Sigmoid colon (tissue), 7 donors: ENCODE measurements around the gene UST. TPM values are rescaled to one million over a fixed set of nuclear protein-coding genes. Genes with fewer than 3 reads are reported as not detected.
A peak's percentile ranks its signal among the peaks of the same experiment; 100 is the strongest.
"Not testable (repeated sequence)": the region's sequence is repeated elsewhere in the genome, so short reads cannot be mapped to it uniquely, and the experiment has no call there.

Experiments used
- DNase-seq: peaks from one replicate; pipeline ENCODE4 v3.0.0-alpha.2; 2019
- H3K27ac ChIP-seq, 4 donors: fragments of 200-600 bp; sonication (generic); one replicate each; pipeline ENCODE4 v1.5.1; 2016 to 2019; ENCODE audit warnings: mild to moderate bottlenecking in 1 of 4
- H3K27me3 ChIP-seq, 3 donors: fragments of 200-600 bp; sonication (generic); one replicate each; pipeline ENCODE4 v1.5.1; 2019; ENCODE audit warnings: mild to moderate bottlenecking in 1 of 3
- H3K36me3 ChIP-seq, 4 donors: fragments of 200-600 bp; sonication (generic); one replicate each; pipeline ENCODE4 v1.5.1; 2016 to 2019
- H3K4me1 ChIP-seq, 4 donors: fragments of 200-600 bp; sonication (generic); one replicate each; pipeline ENCODE4 v1.5.1; 2017 to 2019
- H3K4me3 ChIP-seq, 4 donors: fragments of 200-600 bp; sonication (generic); one replicate each; pipeline ENCODE4 v1.5.1; 2017 to 2019; ENCODE audit warnings: mild to moderate bottlenecking in 2 of 4, moderate library complexity in 1 of 4
- H3K9me3 ChIP-seq, 4 donors: fragments of 200-600 bp in 3 of 4; sonication (generic) in 3 of 4; one replicate each; pipeline versions ENCODE4 v1.5.1 to v1.6.1; 2013 to 2019
- CTCF ChIP-seq, 4 experiments: fragments of 450-650 bp in 3 of 4; fragments of 200-600 bp in 1 of 4; IDR thresholded peaks; one replicate each; pipeline ENCODE4 v1.5.1; 2016 to 2019; ENCODE audit warnings: antibody characterized with exemption in 4 of 4, mild to moderate bottlenecking in 3 of 4, moderate library complexity in 2 of 4
- EP300 ChIP-seq, 4 donors: sonication (generic); formaldehyde crosslinking; IDR thresholded peaks; one replicate each; pipeline ENCODE4 v1.6.1; 2017; ENCODE audit warnings: antibody characterized with exemption in 4 of 4
- POLR2A ChIP-seq, 2 donors: fragments of 450-650 bp; IDR thresholded peaks; one replicate each; pipeline ENCODE4 v1.6.1; 2016; ENCODE audit warnings: antibody characterized with exemption in 2 of 2, mild to moderate bottlenecking in 2 of 2, moderate library complexity in 2 of 2
- POLR2AphosphoS5 ChIP-seq, 4 donors: sonication (generic); formaldehyde crosslinking; IDR thresholded peaks; one replicate each; pipeline ENCODE4 v1.6.1; 2017; ENCODE audit warnings: antibody characterized with exemption in 4 of 4
- WGBS, 2 donors: extraction: QIAGEN DNeasy Blood & Tissue Kit; methylation state at CpG; one replicate each; pipeline ENCODE4 v1.1.7; 2013; 5-methylcytosine and 5-hydroxymethylcytosine counted together
- intact Hi-C: fragments of 100-400 bp; cut with DNase I; formaldehyde crosslinking; loops from one replicate; pipeline ENCODE4 v1.15.1; 2023
- polyA plus RNA-seq, 3 donors: library from polyadenylated mRNA; stranded (reverse); fragments of 200-250 nt; gene quantifications; one replicate each; pipeline ENCODE4 v1.2.3, GENCODE V29; 2013
- total RNA-seq, 4 donors: library from RNA; depleted of rRNA; stranded (reverse); fragments of >200 nt; gene quantifications; one replicate each; pipeline ENCODE4 v1.1.0, GENCODE V29; 2016
- donor health status: healthy with polysubstance abuse.
- donor health status: Bipolar disorder and iron deficiency.
- donor health status: healthy.

UST gene
- total and polyA plus RNA-seq, 7 donors, result 0.46 to 35.2 (median 21.8) TPM

DNA sequence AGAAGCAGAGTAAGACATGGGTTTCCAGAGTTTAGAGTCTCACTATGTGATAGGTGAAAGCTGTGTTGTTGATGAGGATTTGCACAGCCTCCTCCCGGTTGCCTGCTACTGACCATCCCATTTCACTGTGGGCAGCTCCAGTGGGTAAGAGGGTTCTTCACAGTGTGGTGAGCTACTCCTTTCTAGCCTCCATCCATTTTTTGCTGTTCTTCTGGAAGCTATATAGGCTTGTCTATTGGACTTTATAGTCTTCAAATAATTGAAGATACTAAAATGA, 13.4 kb downstream of the UST start:
- DNase-seq, result no peak
- no peak for TF ChIP-seq POLR2A (IDR thresholded peaks at IDR 0.05)
- TF ChIP-seq CTCF (IDR thresholded peaks at IDR 0.05), result no peak
- TF ChIP-seq POLR2AphosphoS5 (IDR thresholded peaks at IDR 0.05), result no peak
- TF ChIP-seq EP300 (IDR thresholded peaks at IDR 0.05), result no peak
- WGBS, 2 donors, result 73 to 83% methylated on average over 1 of the region's 1 CpG
- Histone ChIP-seq H3K27ac (peak overlapping the region; percentile 75 to 81 (median 78)), H3K4me3 (no peak overlapping the region), H3K27me3 (no peaks in the 10 kb centered on the region), H3K4me1 (peaks cover 0 to 47% (median 28%) of the 10 kb centered on the region in 4 donors), H3K9me3 (no peaks in the 10 kb centered on the region), H3K36me3 (no peaks in the 10 kb centered on the region)
- intact Hi-C loops, result loop anchor here (5.0 kb wide), 1 partner anchor 187 kb away; no protein-coding TSS in a partner anchor

DNA sequence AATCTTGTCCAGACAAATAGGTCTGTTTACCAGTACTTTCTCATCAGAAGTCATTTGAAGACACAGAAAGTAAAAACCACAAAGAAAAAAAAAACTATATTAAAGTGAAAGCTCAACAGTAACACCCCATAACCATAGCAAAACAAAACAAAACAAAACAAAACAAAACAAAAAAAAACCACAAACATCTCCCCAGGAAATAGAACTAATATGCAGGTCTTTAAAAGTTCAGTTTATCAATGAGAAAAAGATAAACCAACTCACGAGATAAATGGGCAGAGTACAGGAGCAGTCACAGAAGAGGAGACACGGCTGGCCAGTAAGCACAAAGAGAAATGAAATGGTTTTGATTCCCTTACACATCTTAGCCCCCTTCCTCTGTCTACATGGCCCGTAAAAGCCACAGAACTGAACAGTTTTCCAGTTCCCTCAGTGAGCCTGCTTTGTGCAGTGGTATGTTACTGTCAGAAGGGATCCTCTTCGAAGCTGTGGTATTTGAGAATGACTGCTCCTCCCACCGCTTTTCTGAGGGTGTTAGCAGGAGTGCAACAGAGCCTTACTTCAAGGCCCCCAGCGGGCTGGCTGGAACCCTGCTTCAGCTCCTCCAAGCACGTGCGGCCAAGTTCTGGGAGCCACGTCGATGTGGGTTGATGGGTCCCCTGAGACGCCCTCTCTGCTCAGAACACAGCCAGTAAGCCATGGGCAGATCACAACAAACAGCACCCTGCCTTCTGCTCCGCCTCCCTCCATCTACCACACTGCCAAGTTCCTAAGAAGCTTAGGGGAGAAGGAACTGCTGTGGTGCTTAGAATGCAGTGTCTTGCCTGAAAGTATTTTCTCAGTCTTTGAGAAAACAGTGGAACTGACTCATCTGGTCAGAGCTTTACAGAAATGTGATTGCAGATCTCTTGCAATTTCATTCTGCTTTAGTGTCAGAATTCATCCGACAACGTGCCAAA, 14.0 kb downstream of the UST start:
- 21 to 62% methylated on average over 14 of the region's 14 CpGs for WGBS, 2 donors
- intact Hi-C loops, result loop anchor here (5.0 kb wide), 1 partner anchor 186 kb away; no protein-coding TSS in a partner anchor
- peaks cover 0 to 47% (median 28%) of the 10 kb centered on the region in 4 donors for H3K4me1 ChIP-seq
- peak overlapping the region; percentile 75 to 81 (median 78) for H3K27ac ChIP-seq
- no peaks in the 10 kb centered on the region for H3K27me3 ChIP-seq
- TF ChIP-seq POLR2AphosphoS5 (IDR thresholded peaks at IDR 0.05) (peak in 2 of 4 donors; percentile 28 to 40), POLR2A (IDR thresholded peaks at IDR 0.05) (no peak)
- H3K36me3 ChIP-seq, result no peaks in the 10 kb centered on the region
- peak; percentile 93 for DNase-seq
- H3K4me3 ChIP-seq, result peak overlapping the region in 3 of 4 donors; percentile 25 to 39 (median 30)
- H3K9me3 ChIP-seq, result no peaks in the 10 kb centered on the region

DNA sequence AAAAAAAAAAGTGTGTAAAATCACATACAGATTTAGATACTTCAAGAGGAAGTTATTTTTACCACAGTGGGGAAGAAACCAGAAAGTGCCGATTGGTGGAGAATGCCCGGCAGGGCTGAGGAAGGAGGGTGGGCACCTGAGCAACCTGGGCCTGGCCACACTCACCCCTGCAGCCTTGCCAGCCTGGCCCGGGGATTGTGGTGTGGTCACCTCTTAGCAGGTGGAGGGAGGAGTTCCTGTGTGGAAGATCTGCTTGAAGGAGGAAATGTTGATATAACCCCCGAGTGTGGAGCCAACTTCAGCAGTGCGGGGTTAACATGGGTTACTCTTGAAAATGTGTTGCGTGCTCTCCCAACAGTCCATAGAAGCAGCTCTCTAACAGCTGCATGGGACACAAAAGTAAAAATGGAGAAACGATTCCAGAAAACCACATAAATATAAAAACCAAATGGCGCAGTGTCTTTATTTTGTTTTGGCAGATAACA, 14.7 kb downstream of the UST start:
- H3K27ac ChIP-seq, result peak overlapping the region; percentile 75 to 81 (median 78)
- intact Hi-C loops, result loop anchor here (5.0 kb wide), 1 partner anchor 186 kb away; no protein-coding TSS in a partner anchor
- H3K4me3 ChIP-seq, result peak overlapping the region in 3 of 4 donors; percentile 25 to 39 (median 30)
- H3K27me3 ChIP-seq, result no peaks in the 10 kb centered on the region
- no peaks in the 10 kb centered on the region for H3K9me3 ChIP-seq
- no peak for TF ChIP-seq POLR2A (IDR thresholded peaks at IDR 0.05)
- no peak for TF ChIP-seq CTCF (IDR thresholded peaks at IDR 0.05)
- TF ChIP-seq POLR2AphosphoS5 (IDR thresholded peaks at IDR 0.05), result no peak
- TF ChIP-seq EP300 (IDR thresholded peaks at IDR 0.05), result no peak
- no peaks in the 10 kb centered on the region for H3K36me3 ChIP-seq
- 19 to 52% methylated on average over 8 of the region's 8 CpGs for WGBS, 2 donors
- peaks cover 0 to 47% (median 30%) of the 10 kb centered on the region in 4 donors for H3K4me1 ChIP-seq
- no peak for DNase-seq

- WGBS, 2 donors, result 76 to 80% methylated on average over 1 of the region's 1 CpG
- peaks cover 0 to 47% (median 30%) of the 10 kb centered on the region in 4 donors for H3K4me1 ChIP-seq
- TF ChIP-seq POLR2A (IDR thresholded peaks at IDR 0.05) (no peak), EP300 (IDR thresholded peaks at IDR 0.05) (no peak), POLR2AphosphoS5 (IDR thresholded peaks at IDR 0.05) (no peak), CTCF (IDR thresholded peaks at IDR 0.05) (no peak)
Measured at GRCh38 chr6:148762231-148762630, 15.4 kb downstream of the UST start.

GRCh38 chr6:148764259-148765020, 17.6 kb downstream of the UST start:
- not testable (repeated sequence) for H3K4me3 ChIP-seq, H3K27ac ChIP-seq, H3K36me3 ChIP-seq, H3K9me3 ChIP-seq, H3K27me3 ChIP-seq, DNase-seq
- H3K4me1 ChIP-seq, result peaks cover 0 to 42% (median 26%) of the 10 kb centered on the region in 4 donors
- intact Hi-C loops, result loop anchor here (5.0 kb wide), 1 partner anchor 183 kb away; no protein-coding TSS in a partner anchor
- WGBS, 2 donors, result 59 to 71% methylated on average over 10 of the region's 10 CpGs

More at GRCh38 chr6:148762231-148762630, 15.4 kb downstream of the UST start:
- H3K27me3 ChIP-seq, result no peaks in the 10 kb centered on the region
- no peaks in the 10 kb centered on the region for H3K9me3 ChIP-seq
- H3K4me3 ChIP-seq, result no peak overlapping the region
- no peak for DNase-seq
- intact Hi-C loops, result loop anchor here (5.0 kb wide), 1 partner anchor 185 kb away; no protein-coding TSS in a partner anchor
- H3K27ac ChIP-seq, result peak overlapping the region in 3 of 4 donors; percentile 75 to 81 (median 79)
- H3K36me3 ChIP-seq, result no peaks in the 10 kb centered on the region
